NCI-H1105 (cell line): ENCODE measurements around the gene ALKBH1.
"Not testable (repeated sequence)": the region's sequence is repeated elsewhere in the genome, so short reads cannot be mapped to it uniquely, and the experiment has no call there.

Source experiments
- DNase-seq: peaks from one replicate; lab custom pipeline; 2025; lab: John Stamatoyannopoulos, UW

ALKBH1 gene, protein sequence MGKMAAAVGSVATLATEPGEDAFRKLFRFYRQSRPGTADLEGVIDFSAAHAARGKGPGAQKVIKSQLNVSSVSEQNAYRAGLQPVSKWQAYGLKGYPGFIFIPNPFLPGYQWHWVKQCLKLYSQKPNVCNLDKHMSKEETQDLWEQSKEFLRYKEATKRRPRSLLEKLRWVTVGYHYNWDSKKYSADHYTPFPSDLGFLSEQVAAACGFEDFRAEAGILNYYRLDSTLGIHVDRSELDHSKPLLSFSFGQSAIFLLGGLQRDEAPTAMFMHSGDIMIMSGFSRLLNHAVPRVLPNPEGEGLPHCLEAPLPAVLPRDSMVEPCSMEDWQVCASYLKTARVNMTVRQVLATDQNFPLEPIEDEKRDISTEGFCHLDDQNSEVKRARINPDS

DNA sequence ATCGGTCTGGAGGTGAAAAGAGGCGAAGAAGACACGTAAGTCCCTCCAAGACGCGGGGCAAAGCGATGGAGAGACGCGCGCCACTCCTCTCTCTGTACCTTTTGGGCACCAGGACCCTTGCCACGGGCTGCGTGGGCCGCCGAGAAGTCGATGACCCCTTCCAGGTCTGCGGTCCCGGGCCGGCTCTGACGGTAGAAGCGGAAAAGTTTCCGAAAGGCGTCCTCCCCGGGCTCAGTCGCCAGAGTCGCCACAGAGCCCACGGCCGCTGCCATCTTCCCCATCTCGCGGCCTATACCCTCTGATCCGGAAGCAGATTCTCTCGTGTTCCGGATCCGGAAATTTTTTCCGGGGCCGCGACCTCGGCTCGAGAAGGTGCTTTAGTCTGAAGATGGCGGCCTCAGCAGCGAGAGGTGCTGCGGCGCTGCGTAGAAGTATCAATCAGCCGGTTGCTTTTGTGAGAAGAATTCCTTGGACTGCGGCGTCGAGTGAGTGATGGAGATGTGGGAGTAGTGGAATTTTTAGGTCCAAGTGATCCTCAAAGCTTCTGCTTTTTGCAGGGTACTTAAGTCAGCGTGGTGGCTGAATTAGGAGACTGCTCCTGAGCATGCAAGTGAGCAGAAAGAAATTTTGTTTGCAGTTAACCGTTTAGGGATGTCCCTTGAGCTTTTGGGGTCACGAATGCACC, at the start of gene ALKBH1, which contains the start of gene SLIRP:
TSS of gene ALKBH1 (minus strand) at position 300 of the 685 bp plus-strand sequence. CDS start at position 281, 19 bp downstream.
TSS of gene SLIRP (plus strand) at position 380 of the 685 bp plus-strand sequence. CDS start at position 389, 9 bp downstream.
- peak; percentile 84 for DNase-seq

DNA sequence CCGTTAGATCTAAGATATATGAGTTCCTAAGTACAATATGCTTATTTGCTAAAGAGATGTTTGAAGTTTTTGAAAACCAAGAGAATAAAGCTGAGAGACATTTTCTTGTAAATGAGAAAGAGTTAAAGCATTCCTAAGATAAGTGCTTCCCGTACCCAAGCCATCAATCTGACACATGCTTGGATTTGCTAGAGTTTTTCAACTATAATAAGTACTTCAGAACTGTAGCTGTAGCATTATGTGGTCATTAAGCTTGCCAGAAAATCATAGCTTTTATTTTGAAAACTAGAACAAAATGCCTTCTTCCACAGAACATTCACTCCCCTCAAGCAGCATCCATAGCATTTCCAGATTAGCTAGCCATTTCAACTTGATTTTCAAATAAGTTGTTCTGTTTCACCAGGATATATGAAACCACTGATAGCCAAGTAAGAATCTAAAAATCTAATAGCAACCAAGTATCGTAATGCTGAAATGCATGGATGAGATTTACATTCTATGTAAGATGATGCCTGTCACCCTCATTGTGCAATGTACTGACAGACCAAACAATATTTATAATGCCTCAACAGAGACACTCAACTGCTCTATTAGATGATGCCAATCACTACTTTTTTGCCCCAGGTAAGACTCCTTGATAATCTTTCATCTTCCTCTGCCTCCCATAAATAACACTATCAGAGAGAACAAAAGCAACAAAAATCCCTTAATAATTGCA, 45.1 kb upstream of the ALKBH1 start:
- no peak for DNase-seq

DNA sequence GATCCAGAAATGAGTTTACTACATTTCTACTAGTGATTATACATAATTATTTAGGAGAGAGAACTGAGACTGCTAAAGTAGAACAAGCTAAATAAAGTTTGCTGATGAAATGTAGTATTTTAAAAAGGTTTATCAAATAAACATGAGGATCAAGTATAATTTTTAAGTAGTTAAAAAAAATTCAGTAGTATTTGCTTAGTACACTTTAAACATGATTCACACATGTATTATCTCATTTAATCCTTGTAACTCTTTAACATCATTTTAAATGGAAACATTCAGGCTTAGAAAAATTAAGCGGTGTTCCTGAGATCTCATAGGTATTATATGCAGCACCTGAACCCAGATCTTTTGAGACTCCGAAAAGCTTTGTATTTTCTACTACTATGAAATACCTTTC, 44.4 kb upstream of the ALKBH1 start:
- DNase-seq, result no peak

DNA sequence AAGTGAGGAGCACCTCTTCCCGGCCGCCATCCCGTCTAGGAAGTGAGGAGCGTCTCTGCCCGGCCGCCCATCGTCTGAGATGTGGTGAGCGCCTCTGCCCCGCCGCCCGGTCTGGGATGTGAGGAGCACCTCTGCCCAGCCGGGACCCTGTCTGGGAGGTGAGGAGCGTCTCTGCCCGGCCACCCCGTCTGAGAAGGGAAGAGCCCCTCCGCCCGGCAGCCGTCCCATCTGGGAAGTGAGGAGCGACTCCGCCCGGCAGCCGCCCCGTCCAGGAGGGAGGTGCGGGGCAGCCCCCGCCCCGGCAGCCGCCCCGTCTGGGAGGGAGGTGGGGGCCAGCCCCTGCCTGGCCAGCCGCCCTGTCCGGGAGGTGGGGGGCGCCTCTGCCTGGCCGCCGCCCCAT, 39.6 kb upstream of the ALKBH1 start:
- DNase-seq, result not testable (repeated sequence)

DNA sequence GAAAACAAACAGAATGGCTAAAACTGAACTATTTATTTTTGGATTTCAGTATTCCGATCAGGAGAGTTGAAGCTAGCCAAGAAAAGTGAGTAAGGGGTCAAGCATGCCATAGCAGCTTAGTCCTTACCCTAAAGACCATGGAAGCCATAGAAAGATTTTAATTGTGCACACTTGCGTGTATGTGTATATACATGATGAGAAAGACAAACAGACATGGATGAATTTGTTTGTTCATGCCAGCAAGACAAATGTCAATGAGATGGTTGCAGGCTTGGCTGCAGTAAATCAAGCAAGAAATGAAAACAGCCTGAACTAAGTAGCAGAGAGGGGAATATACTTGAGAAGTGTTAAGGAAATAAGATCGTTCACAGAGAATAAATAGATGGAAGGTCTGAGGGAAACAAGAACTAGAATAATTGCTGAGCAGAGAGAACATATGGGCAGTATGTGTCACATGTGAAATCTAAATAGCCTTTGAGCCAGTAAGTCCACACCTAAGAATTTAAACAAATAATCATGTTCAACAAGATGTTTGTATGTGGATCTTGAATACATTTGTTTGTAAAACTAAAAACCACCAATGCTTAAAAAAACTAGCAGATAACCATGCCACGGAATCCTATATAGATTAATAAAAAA, 38.4 kb upstream of the ALKBH1 start:
- DNase-seq, result no peak

DNA sequence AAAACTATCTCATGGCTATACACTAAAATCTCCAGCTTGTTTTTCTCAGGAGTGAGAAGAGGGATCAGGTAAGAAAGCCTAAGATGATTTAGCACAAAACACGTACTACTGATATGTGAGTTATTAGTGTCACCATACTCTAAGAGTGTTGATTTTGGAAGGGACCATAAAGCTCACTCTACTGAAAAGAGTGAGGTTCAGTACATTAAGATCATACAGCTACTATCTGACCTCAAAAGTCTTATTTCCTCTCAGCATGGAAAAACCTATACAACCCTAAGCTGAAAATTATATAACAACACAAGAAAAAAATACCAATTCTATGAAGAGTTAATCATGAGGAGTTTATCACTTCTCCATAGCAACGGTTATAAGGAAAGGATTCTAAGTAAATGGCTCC, 33.6 kb upstream of the ALKBH1 start:
- no peak for DNase-seq

DNA sequence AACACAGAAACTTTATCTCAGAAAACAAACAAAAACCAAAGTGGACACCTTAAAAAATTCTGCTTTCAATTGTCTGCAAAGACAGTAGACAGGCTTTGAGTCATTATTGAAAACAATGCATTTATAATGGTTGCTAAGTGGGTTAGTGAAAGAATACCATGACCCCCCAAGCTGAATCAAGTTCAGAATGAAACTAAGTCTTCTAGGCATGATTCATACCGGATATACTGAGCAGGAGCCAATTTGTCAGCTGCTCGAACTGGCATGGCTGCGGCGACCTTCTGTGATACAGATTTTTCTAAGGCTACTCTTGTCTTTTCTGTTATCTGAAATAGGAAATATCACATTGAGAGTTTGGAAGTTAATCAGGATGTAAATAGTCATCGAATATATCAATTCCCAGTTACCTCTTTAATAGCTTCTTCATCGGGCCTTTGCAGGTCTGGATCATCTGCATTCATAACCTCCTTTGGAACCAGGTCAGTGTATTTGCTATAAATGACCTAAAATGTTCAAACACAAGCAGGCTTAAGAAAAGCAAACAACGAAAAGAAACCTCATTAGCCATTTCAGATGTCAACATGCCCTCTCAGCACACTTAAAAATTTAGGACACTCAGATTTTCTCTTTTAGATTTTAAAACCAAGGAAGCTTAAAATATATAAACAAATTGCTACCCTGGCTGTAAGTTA, 30.9 kb upstream of the ALKBH1 start:
- DNase-seq, result no peak

DNA sequence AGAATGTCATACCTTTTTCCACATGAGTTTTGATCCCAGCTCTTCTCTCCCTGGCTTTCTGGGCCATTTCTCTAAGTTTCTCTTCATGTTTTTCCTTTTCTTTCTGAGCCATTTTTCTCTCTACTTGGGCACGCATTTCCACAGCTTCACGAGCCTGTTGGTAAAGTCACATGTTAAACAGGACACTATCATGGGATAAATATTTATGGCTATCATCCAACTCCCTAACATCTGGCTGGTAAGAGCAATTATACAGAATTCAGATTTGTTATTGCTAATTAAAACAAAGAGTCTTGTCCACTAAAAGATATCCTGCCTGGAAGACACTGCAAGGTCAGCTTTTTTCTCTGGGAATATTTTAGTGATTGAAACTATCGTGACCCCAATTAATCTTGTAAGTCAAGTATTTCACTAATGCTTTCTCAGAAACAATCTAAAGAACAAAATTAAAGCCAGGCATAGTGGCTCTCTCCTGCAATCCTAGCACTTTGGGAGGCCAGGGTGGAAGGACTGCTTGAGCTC, 23.2 kb upstream of the ALKBH1 start:
- DNase-seq, result no peak

DNA sequence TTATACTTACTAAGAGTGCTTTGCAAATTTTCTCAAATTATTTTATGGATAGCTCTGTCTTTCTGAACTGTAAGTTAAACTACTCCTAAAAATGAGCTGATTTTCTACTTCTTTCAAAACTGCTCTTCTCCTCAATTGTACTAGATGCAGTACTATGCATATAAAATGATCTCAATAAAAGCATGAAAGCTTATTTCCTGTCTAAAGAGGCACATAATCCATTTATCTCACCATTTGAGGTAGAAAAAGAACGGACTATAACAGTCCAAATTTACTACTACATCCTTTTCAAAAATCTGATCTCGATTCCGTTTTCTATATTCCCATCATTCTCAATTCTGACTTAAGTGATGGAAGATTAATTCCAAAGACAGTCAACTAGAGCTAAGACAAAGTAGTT, 14.5 kb upstream of the ALKBH1 start:
- no peak for DNase-seq

DNA sequence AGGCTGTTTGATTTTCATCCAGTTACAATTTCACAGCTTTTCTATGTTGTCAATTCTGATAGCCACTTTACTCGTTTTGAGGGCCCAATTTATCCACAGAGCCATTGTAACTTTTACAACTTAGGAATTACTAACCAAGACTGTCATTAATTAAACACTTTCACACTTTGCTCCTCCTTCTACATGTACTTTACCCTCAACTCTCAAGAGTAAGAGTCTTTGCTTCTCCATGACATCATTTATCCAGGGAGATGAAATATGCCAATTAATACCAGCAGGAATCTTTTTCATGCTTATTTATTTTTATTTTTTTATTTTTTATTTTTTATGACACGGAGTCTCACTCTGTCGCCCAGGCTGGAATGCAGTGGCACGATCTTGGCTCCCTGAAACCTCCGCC, 13.6 kb upstream of the ALKBH1 start:
- DNase-seq, result no peak

DNA sequence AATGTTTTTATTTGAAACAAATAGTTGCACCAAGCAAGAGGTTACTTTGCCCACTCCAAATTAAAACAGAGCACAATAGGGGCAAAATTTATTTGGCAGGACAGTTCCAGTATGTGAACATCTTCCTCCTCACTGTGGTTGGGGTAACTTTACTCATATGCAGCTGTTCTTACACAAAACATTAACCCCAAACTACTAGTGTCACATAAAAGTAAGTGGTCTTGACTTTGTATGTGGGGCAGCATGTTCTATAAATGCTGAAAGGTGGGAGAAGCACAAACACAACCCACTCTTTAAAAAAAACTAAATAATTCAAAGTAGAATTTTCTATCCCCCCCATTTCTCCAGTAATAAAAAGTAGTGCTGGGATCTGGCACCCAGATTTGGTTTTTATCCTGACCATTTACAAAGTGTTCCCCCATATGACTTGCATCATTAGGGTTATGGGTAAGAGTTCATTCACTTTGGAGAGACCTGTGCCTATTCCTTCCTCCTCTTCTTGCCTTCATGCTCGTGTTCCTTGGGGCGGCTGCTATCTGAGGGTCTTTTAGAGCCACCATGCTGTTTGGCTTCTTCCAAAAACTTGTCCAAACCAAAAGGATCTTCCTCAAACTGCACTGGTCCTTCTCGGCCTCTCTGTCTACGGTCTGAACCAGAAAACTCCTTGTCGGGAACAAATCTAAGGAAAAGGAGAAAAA, 9.9 kb upstream of the ALKBH1 start:
- DNase-seq, result no peak

DNA sequence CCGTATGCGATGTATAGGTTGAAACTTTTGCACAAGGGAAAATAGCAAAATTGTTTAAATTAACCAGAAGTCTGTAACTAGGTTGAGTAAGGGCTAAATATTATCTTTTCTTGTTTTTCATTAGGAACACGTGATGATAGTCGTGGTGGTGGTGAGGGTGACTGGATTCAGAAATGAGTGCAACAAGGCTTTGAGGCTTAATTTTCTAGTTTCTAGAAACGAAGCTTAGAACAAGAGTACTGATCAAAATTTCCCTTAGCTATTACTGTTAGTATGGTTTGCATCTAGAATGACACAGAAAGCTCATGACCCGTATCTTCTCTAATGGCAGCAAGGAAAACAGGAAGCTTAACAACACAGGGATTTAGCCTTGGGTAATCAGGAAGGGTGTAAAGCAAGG, 7.1 kb upstream of the ALKBH1 start:
- DNase-seq, result no peak

DNA sequence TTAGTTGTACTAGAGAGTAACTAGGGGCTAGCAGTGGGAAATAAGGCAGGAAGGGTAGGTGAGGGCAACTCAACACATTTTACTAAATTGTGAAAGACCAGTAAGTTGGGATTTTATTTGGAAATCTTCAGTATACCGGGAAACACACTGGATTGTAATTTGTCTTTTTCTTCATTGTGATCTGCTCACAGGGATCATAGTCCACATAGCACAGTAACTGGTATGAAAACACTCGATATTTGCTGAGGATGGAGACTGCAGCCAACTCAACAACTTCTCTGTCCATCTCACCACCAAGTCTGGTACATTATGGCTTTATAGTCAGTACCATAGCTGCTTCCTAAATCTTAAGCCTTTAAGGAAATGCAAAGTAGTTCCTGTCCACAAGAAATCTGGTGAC, 2.5 kb upstream of the ALKBH1 start:
- no peak for DNase-seq

DNA sequence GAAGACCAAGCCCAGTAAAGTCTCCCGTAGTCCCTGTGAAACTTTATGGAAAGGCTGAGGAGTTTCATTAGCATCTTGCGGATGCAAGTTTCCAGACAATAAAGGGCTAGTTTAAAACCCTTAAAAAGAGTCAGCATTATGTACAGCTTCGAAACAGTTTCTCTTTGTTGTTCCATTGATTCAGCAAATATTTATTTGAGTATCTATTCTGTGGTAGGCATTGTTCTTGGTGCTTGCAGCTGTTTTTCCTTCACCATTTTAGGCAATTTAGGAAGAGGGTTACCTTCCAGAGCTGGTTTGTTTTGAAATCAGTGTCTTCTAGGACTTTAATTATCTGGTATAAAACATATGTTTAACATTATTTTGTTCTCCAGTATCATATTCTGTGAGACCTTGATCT, 1.6 kb upstream of the ALKBH1 start:
- DNase-seq, result no peak

DNA sequence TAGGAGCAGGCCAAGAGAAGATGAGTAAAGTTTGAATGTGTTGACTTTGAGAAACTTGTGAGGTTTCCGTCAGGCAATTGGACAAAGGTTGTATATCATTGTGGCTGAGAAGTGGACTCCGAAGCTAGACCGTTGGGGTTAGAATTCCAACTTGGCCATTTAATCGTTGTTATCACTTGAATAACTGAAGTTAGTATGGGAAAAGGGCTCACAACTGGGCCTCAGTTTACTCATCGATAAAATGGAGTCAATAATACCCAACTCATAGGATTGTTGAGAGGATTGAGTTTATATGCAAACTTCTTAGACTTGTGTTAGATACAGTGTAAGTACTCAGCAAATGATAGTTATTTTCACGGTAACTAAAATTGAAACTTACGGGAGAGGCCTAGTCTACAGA, 926 bp upstream of the ALKBH1 start:
- DNase-seq, result no peak

DNA sequence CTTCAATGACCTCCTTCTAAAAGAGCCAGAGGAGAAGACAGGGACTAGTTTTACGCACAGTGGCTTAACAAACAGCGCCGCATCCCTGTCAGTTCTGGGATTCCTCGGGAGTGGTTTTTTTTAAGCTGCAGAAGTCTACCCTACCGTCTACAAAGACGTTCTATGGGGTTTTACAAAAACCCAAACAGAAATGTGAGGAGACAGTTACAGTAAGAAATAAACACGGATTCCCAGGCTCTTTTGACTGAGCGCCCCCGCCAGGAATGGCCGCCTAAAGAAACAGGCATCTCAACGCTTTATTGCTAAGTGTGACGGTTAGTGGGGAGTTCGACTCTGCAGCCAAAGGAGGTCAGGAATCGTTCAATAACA, 484 bp downstream of the ALKBH1 start:
- peak; percentile 36 for DNase-seq

DNA sequence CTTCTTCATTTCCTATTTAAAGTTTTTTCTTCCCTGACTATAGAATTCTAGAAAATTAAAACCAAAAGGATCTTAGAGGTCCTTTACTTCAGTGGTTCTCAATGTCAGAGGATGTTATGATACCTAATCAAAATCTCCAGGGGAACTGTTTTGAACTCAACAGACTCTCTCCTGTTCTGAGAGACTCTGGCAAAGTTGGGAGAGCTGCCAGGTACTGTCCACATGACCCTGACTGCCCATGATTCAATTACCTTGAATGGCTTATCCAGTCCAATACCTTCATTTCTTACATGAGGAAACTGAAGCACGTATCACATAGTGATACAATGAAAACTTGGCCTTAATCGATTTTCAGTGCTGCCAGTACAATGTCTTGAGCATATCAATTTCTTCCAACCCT, 16.6 kb downstream of the ALKBH1 start:
- no peak for DNase-seq

DNA sequence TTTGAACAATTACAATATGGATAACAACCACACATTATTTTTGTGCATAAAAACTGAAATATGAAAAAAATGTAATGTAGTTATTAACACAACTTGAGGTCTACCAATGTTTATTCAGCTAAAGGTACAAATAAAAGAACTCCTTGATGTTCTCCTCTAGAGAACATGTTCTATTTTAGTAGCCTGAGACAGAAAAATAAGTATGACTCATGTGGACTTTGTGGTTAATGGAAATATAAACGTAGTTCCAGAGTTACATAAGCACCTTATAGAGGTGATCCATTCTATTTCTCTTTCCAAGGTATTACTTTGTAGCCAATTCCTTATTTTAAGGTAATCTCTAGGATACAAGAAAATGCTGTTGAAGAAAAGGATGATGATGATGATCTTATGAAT, 25.7 kb downstream of the ALKBH1 start:
- no peak for DNase-seq

DNA sequence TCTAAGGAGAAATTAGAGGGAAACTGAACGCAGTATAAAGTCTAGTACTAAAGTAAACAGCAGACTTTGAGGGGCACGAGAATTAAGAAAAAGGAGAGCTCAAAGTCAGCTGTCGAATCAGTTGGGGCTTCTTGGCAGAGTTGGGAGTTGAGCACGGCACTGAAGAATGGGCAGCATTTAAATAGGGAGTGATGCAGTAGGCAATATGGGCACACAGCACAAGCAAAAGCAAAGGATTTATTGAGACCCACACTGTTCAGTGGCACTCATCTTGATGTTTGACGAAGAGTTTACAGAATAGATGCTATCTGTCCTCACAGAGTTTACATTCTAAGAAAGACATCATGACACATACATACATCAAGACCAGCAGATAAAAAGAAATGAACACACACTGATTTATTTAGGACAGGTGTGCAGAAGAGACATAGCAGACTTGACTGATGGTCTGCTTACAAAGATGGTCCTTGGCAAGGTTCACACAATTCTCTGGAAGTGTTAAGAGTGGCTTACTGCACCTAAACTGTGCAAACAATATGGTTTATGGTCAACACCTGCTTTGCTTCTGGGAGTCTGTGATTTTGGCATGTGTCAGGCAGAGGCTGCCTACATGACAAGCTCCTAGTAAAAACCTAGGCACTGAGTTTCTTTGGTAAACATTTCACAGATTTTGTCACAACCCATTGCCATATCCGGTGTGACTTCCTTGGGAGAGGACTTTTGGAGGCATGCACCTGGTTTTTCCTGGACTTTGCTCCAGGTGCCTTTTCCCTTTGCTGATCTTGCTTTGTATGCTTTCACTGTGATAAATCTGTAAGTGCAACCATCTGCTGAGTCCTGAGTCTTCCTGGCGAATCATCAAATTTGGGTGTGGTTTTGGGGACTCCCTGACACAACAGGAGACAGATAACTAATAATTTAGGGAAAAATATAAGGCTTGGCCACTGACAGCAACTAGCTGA, 26.3 kb downstream of the ALKBH1 start:
- DNase-seq, result no peak

DNA sequence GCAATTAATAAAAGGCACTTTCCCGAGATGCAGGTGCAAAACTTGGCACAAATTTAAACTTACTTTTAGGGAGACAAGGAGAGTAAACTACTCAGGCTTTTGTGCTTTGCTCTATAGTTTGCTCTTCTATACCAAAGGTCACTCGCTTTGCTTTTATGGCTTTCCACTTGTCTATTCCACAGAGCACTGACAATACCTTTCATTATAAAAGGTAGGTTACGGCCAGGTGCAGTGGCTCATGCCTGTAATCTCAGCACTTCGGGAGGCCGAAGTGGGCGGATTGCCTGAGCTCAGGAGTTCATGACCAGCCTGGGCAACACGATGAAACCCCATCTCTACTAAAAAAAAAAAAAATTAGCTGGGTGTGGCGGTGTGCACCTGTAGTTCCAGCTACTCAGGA, 32.9 kb downstream of the ALKBH1 start:
- DNase-seq, result no peak
